Fibroblast of the aortic adventitia (primary cell): ENCODE data around the gene CDC26. TPM values are rescaled to one million over a fixed set of nuclear protein-coding genes. Genes with fewer than 3 reads are reported as not detected.
"Not testable (repeated sequence)": the region's sequence is repeated elsewhere in the genome, so short reads cannot be mapped to it uniquely, and the experiment has no call there.

Experiments
- DNase-seq: peaks from one replicate; pipeline ENCODE4 v3.0.0-alpha.2; 2010; ENCODE audit warnings: low read depth
- H3K4me3 ChIP-seq: 2 replicates; pipeline ENCODE4 v1.5.1; 2011; ENCODE audit warnings: low read depth, mild to moderate bottlenecking, control low read depth, low read length, moderate library complexity
- CTCF ChIP-seq: IDR thresholded peaks from 2 replicates; pipeline ENCODE4 v1.5.1; 2011; ENCODE audit warnings: mild to moderate bottlenecking, low read length, control low read depth, inconsistent platforms; ENCODE audit not compliant: insufficient read depth
- total RNA-seq: library from RNA; depleted of rRNA; stranded (reverse); fragments of >200 nt; gene quantifications from 2 replicates; pipeline ENCODE4 v1.2.3, GENCODE V29; 2012; ENCODE audit warnings: low replicate concordance

Gene CDC26
- total RNA-seq, 1 donor: 57.1 TPM

GRCh38 chr9:113246928-113247327, 28.4 kb downstream of the CDC26 start:
- no peak for DNase-seq
- no peak overlapping the region for H3K4me3 ChIP-seq
- no peak for TF ChIP-seq CTCF

- no peak overlapping the region for H3K4me3 ChIP-seq
- no peak for DNase-seq
- no peak for TF ChIP-seq CTCF
Observed at GRCh38 chr9:113245894-113246293, 29.5 kb downstream of the CDC26 start.

GRCh38 chr9:113244556-113244955, 30.8 kb downstream of the CDC26 start:
- TF ChIP-seq CTCF: no peak
- DNase-seq: no peak
- no peak overlapping the region for H3K4me3 ChIP-seq

- no peak for DNase-seq
- no peak for TF ChIP-seq CTCF
- no peak overlapping the region for H3K4me3 ChIP-seq
Observed at GRCh38 chr9:113241161-113241560, 34.2 kb downstream of the CDC26 start.

- DNase-seq: peak; percentile 14
- H3K4me3 ChIP-seq: no peak overlapping the region
- TF ChIP-seq CTCF: no peak
Observed at GRCh38 chr9:113238859-113239232, 36.5 kb downstream of the CDC26 start.

GRCh38 chr9:113238202-113238858, 37.0 kb downstream of the CDC26 start:
- H3K4me3 ChIP-seq: no peak overlapping the region
- DNase-seq: no peak
- no peak for TF ChIP-seq CTCF

- TF ChIP-seq CTCF: no peak
- DNase-seq: no peak
- no peak overlapping the region for H3K4me3 ChIP-seq
Observed at GRCh38 chr9:113237026-113237425, 38.3 kb downstream of the CDC26 start.

- H3K4me3 ChIP-seq, DNase-seq: not testable (repeated sequence)
Observed at GRCh38 chr9:113235701-113236255, 39.6 kb downstream of the CDC26 start.
